ENCODE measurements around the gene QSOX2. TPM values are rescaled to one million over a fixed set of nuclear protein-coding genes. Genes with fewer than 3 reads are reported as not detected.

The QSOX2 gene
- total RNA-seq, 1 donor from 2014 or later, result 27.9 TPM

DNA sequence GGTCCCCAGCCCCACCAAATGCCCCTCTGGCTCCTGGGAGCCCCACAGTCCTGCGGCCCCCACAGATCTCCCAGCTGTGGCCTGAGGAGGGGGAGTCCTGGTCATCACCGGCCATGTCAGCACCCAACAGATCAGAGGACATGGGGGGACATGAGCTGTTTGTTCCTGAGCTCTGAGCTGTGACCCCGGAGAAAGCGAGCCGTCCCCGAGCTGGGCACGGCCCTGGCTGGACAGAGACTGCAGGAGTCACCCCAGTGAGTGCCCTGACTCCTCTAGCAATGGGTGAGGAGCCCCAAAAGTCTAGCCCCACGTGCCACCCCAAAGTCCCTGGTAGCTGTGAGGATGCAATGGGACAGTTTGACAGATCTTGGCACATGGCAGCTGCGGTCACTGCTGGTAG is 32.6 kb upstream of the QSOX2 start:
- Mint-ChIP-seq H3K27me3 (ENCODE audit: insufficient read depth) (no peaks in the 10 kb centered on the region), H3K4me3 (no peak overlapping the region), H3K36me3 (ENCODE audit: low read depth) (no peaks in the 10 kb centered on the region), H3K27ac (no peak overlapping the region), H3K9me3 (no peaks in the 10 kb centered on the region), H3K4me1 (ENCODE audit: low read depth) (no peaks in the 10 kb centered on the region)
- DNase-seq (ENCODE audit: low spot score), result no peak
- intact Hi-C loops (cut with micrococcal nuclease), result no loop called here

DNA sequence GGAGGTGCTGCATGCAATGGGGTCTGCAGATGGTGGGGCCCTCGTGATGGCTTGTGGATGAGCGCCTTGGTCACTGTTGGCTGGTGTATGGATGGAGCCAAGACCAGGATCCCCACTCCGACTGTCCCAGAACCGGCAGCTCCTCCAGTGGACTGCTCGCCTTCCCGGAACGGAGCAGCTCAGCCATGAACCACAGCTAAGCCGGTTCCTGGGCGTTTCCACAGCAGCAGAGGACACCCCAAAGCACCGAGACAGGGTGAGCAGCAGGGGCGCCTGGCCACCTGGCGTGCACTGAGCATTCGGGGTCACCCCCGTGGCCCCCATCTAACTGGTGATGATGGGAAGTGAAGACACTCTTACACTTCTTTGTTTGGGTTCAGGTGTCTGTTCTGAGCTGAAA is 32.1 kb upstream of the QSOX2 start:
- no peak for DNase-seq (ENCODE audit: low spot score)
- Mint-ChIP-seq H3K4me1 (ENCODE audit: low read depth) (no peaks in the 10 kb centered on the region), H3K9me3 (no peaks in the 10 kb centered on the region), H3K27me3 (ENCODE audit: insufficient read depth) (no peaks in the 10 kb centered on the region), H3K4me3 (no peak overlapping the region), H3K36me3 (ENCODE audit: low read depth) (no peaks in the 10 kb centered on the region), H3K27ac (no peak overlapping the region)
- intact Hi-C loops (cut with micrococcal nuclease), result no loop called here

DNA sequence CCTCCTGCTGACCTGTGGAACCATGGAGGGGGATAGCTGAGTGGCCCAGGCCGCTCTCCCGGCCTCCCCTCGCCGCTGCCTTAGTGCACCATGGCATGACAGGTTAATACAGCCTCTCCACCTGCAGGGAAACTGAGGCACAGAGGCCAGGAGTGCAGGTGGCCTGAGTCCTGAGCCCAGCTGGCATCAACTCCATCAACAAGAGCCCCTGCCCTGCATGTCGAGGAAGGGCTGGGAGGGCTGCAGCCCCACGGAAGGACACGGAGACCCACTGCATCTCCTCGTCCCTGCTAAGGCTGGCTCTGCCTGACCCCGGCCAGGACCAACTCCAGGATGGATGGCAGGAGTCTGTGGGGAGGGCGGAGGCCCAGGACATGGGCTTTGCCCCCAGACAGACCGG is 31.1 kb upstream of the QSOX2 start:
- H3K27me3 Mint-ChIP-seq (ENCODE audit: insufficient read depth), result peaks cover 2% of the 10 kb centered on the region
- no peak overlapping the region for H3K27ac Mint-ChIP-seq
- no peak overlapping the region for H3K4me3 Mint-ChIP-seq
- H3K36me3 Mint-ChIP-seq (ENCODE audit: low read depth), result no peaks in the 10 kb centered on the region
- no peaks in the 10 kb centered on the region for H3K4me1 Mint-ChIP-seq (ENCODE audit: low read depth)
- DNase-seq (ENCODE audit: low spot score), result no peak
- no peaks in the 10 kb centered on the region for H3K9me3 Mint-ChIP-seq
- intact Hi-C loops (cut with micrococcal nuclease), result no loop called here

DNA sequence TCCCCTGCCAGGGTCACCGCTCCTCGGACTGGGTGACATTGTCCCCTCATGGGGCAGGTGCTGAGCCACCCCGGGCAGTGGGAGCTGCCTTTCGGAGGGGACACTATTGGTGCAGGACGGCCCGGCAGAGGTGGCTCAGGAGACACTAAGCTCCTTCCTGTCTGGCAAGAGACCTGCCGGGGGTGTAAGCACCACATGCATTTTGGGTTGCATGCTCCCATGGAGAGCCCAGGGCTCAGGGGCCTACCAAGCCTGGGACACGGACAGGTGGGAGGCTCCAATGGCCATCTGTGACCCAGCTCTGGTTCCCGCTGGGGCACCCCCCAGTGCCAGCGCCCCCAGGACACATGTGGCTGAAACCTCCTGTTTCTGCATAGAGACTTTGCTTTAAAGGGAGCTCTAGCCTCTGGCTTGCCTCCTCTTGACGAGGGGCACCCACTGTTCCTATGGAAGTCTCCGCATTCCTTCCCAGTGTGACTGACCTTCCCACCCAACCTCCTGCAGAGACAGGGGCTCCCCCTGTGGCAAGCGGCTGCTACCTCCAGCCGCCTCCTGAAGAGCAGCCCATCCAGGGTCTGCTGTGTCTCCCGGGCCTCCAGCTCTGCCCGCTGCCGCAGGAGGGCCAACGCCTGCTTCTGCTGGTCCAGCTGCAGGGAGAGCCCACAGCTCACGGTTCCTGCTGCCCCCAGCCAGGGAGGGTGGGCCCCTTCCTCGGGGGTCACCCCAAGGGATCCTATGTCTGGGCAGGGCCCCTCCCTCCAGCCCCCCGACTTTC is 30.2 kb upstream of the QSOX2 start:
- intact Hi-C loops (cut with micrococcal nuclease), result no loop called here
- Mint-ChIP-seq H3K4me1 (ENCODE audit: low read depth) (no peaks in the 10 kb centered on the region), H3K27me3 (ENCODE audit: insufficient read depth) (peaks cover 4% of the 10 kb centered on the region), H3K27ac (no peak overlapping the region), H3K4me3 (no peak overlapping the region), H3K36me3 (ENCODE audit: low read depth) (no peaks in the 10 kb centered on the region), H3K9me3 (no peaks in the 10 kb centered on the region)
- DNase-seq (ENCODE audit: low spot score), result no peak

DNA sequence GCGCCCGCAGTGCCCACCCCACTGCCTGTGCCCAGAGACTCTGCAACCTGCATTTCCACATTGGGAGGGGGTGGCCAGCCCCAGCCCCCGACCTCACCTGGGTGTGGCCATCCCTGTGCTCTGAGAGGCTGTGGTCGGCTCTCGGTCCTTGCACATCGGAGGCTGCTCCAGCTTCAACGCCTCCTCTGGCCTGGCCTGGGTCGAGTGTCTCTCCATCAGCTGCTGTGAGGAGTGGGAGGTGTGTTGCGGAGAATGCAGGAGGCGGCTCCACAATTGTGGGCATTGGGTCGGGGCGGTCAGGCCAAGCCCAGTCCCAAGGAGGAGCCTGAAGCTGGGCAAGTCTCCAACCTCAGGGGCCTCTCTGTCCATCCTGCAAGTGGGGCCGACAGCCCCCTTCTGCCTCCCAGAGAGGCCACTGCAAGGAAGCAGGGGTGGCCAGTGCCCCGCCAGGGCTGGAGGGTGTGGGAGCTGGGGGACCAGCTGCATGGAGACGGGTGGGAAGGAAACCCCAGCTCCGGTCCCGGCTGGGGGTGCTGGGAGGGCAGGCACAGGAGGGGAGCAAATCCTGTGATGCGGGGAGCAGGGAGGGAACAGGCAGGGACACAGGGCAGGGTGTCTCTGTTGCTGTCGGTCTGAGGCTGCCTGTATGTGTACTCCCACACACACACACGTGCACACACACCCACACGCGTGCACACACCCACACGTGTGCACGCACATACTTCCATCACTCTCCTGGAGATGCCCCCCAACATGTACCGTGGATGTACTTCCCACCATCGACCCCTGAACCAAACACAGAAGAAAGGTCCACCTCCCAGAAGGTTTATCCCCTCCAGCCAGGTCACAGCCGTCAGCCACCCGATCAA is 29.4 kb upstream of the QSOX2 start:
- no peaks in the 10 kb centered on the region for H3K36me3 Mint-ChIP-seq (ENCODE audit: low read depth)
- no peak overlapping the region for H3K4me3 Mint-ChIP-seq
- intact Hi-C loops (cut with micrococcal nuclease), result no loop called here
- no peak for DNase-seq (ENCODE audit: low spot score)
- peaks cover 4% of the 10 kb centered on the region for H3K27me3 Mint-ChIP-seq (ENCODE audit: insufficient read depth)
- no peaks in the 10 kb centered on the region for H3K4me1 Mint-ChIP-seq (ENCODE audit: low read depth)
- H3K27ac Mint-ChIP-seq, result no peak overlapping the region
- no peaks in the 10 kb centered on the region for H3K9me3 Mint-ChIP-seq

DNA sequence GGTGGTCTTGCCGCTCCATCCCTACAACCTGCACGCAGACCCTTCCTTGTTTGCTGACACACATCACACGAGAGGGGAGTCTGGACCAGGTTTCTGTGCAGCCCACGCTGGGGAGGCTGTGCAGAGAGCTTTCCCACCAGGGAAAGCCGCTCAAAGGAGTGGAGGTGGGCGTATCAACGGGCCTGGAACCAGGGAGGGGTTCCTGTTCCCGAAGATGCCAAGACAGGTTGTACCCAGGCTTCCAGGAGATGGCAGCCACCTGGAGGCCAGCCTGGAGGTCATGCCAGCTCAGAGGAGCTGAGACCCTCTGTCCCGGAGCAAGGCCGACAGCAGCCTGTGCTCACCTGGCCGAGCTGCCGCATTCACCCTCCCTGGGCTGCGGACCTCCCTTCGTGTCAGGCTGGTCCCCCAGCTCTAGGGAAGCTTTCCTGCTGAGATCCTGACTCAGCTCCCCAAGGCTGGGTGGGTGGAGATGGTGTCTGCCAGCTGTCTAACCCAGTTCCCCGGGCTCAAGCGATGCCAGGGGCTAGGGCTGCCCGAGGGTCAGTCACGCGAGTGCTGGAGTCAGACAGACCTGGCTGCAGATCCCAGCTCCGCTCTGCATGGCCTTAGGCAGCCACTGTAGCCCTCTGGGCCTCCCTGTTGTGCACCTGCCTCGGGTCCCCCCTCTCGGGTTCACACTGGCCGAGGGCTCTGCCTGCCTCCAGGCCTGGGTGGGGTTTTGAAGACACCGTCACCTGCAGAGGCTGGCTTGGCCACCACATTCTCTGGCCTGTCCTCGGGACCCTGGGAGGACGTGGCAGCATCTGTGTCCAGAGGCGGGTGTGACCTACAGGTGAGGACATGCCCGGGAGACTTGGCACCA is 28.5 kb upstream of the QSOX2 start:
- Mint-ChIP-seq H3K9me3 (no peaks in the 10 kb centered on the region), H3K4me1 (ENCODE audit: low read depth) (no peaks in the 10 kb centered on the region), H3K4me3 (no peak overlapping the region), H3K27me3 (ENCODE audit: insufficient read depth) (peaks cover 4% of the 10 kb centered on the region), H3K27ac (no peak overlapping the region), H3K36me3 (ENCODE audit: low read depth) (no peaks in the 10 kb centered on the region)
- intact Hi-C loops (cut with micrococcal nuclease), result no loop called here
- DNase-seq (ENCODE audit: low spot score), result no peak

DNA sequence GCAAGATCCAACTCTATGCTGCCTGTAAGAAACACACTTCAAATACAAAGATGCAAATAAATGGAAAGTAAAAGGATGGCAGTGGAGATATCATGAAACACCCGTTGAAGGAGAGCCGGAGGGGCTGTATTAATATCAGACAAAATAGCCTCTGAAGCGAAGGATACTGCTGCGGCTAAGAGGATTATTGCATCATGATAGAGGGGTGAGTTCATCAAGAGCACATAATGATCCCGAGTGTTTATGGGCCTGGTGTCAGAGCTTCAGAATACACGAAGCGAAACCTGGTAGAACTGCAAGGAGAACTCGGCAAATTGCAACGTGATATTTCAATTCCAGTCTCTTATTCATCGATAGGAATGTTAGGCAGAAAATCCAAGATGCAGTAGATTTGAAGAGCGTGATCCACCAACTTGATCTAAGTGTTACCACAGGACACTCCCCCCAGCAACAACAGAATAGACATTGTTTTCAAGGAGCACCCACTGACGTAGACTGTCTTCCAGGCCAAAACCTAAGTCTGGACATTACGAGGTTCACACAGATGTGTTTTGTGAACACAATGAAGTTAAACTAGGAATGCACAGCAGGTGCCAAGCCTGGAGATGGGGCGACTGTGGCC is 27.7 kb upstream of the QSOX2 start:
- DNase-seq (ENCODE audit: low spot score), result no peak
- H3K36me3 Mint-ChIP-seq (ENCODE audit: low read depth), result no peaks in the 10 kb centered on the region
- intact Hi-C loops (cut with micrococcal nuclease), result no loop called here
- H3K27me3 Mint-ChIP-seq (ENCODE audit: insufficient read depth), result peaks cover 7% of the 10 kb centered on the region
- no peak overlapping the region for H3K27ac Mint-ChIP-seq
- no peak overlapping the region for H3K4me3 Mint-ChIP-seq
- H3K9me3 Mint-ChIP-seq, result no peaks in the 10 kb centered on the region
- H3K4me1 Mint-ChIP-seq (ENCODE audit: low read depth), result no peaks in the 10 kb centered on the region

DNA sequence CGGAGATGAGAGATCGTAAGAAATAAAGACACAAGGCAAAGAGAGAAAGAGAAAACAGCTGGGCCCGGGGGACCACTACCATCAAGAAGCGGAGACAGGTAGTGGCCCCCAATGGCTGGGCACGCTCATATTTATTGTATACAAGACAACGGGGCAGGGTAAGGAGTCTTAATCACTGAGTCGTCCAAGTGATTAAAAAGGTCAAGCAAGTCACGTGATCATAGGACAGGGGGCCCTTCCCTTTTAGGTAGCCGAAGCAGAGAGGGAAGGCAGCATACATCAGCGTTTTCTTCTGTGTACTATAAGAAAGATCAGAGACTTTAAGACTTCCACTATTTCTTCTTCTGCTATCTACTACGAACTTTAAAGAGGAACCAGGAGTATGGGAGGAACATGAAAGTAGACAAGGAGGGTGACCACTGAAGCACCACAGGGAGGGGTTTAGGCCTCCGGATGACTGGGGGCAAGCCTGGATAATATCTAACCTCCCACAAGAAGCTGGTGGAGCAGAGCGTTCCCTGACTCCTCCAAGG is 24.6 kb upstream of the QSOX2 start:
- no peak for DNase-seq (ENCODE audit: low spot score)
- peaks cover 6% of the 10 kb centered on the region for H3K4me1 Mint-ChIP-seq (ENCODE audit: low read depth)
- H3K27ac Mint-ChIP-seq, result no peak overlapping the region
- H3K9me3 Mint-ChIP-seq, result no peaks in the 10 kb centered on the region
- no peak overlapping the region for H3K4me3 Mint-ChIP-seq
- peaks cover 7% of the 10 kb centered on the region for H3K27me3 Mint-ChIP-seq (ENCODE audit: insufficient read depth)
- intact Hi-C loops (cut with micrococcal nuclease), result no loop called here
- no peaks in the 10 kb centered on the region for H3K36me3 Mint-ChIP-seq (ENCODE audit: low read depth)

DNA sequence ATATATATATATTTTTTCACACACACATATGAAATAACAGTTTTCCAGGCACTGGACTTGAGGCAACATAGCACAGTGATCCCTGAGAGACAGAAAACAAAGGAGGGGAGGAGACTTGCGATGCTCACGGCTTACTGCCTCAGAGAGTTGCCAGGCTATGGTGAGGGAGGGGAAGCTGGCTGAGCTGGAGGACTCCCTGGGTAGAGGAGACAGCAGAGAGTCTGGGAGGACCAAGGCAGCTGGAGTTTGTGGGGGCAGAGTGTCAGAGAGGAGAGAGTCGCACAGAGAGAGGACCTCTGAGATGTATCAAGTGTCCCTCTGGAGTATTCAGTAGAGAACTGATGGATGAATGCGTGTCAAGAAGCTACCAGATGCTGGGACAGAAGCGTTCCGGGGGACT is 23.1 kb upstream of the QSOX2 start:
- no peaks in the 10 kb centered on the region for H3K36me3 Mint-ChIP-seq (ENCODE audit: low read depth)
- H3K9me3 Mint-ChIP-seq, result no peaks in the 10 kb centered on the region
- peaks cover 6% of the 10 kb centered on the region for H3K4me1 Mint-ChIP-seq (ENCODE audit: low read depth)
- H3K27ac Mint-ChIP-seq, result no peak overlapping the region
- no peak overlapping the region for H3K4me3 Mint-ChIP-seq
- intact Hi-C loops (cut with micrococcal nuclease), result loop anchor here (5.0 kb wide), 2 partner anchors 96 to 361 kb away; partner anchors contain the start of gene CAMSAP1
- DNase-seq (ENCODE audit: low spot score), result no peak
- H3K27me3 Mint-ChIP-seq (ENCODE audit: insufficient read depth), result peaks cover 7% of the 10 kb centered on the region

DNA sequence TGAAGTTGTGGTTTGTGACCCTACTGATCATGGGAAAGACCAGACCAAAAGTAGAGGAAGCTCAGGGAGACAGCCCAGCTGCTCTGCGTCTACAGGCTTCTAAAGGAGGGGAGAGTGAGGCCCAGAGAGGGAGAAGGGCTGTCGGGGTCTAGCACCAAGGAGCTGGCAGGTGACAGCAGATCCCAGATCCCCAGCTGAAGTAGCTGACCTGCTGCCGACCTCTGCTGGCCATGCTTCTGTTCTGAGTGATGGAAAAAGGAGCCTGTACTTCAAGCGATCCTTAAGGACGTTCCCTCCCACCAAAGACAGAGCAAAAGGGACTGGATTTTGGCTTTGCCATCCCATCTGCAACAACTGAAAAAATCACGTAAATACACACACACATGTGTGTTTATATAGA is 22.7 kb upstream of the QSOX2 start:
- peak overlapping the region; percentile 72 for H3K4me3 Mint-ChIP-seq
- intact Hi-C loops (cut with micrococcal nuclease), result loop anchor here (5.0 kb wide), 2 partner anchors 96 to 361 kb away; partner anchors contain the start of gene CAMSAP1

DNA sequence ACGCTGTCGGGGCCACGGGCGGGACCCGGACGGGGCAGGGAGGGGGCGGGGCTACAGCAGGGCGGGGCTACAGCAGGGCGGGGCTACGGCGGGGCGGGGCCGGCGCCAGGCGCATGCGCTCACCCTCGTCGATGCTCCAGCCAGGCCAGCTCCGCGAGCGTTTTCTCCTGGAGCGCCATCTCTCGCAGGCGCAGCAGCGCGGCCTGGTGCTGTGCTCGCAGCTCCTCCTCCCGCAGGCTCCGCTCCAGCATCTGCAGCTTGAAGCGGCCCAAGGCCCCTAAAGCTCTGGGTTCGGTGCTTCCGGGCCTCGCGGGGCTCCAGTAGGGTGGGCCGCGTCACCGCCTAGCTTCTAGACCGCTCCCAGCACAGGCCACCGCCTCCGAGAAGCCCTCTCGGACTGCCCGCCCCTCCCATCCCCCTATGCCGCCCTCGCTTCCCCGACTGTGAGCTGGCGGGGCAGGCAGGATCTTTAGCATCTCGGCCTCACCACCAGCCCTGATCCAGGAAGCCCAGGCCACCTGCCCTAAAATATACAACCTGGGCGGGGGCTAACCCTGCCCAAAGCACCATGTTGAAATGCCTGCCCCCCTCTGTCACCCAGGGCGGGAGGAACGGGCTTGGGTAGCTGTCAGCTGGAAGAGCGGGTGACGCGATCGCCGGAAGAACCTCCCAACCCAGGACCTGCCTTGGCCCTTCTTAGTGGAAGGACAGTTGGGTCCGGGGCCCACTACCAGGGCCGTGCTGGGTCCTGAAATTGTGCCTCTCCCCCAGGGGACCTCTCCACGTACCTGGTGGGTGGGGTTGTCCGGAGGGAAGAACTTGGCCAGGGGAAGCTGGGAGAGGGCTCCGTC is 21.9 kb upstream of the QSOX2 start:
- Mint-ChIP-seq H3K36me3 (ENCODE audit: low read depth) (no peaks in the 10 kb centered on the region), H3K27me3 (ENCODE audit: insufficient read depth) (peaks cover 7% of the 10 kb centered on the region), H3K9me3 (no peaks in the 10 kb centered on the region), H3K27ac (peak overlapping the region; percentile 70), H3K4me3 (peak overlapping the region; percentile 83), H3K4me1 (ENCODE audit: low read depth) (peaks cover 6% of the 10 kb centered on the region)
- intact Hi-C loops (cut with micrococcal nuclease), result loop anchor here (1.0 to 5.0 kb wide), 4 partner anchors 22 to 360 kb away; partner anchors contain the start of genes CAMSAP1, DNLZ and QSOX2
- peak; percentile 81 for DNase-seq (ENCODE audit: low spot score)

More for the DNA sequence above, 22.7 kb upstream of the QSOX2 start:
- no peaks in the 10 kb centered on the region for H3K9me3 Mint-ChIP-seq
- H3K27ac Mint-ChIP-seq, result no peak overlapping the region
- peaks cover 6% of the 10 kb centered on the region for H3K4me1 Mint-ChIP-seq (ENCODE audit: low read depth)
- H3K36me3 Mint-ChIP-seq (ENCODE audit: low read depth), result no peaks in the 10 kb centered on the region
- H3K27me3 Mint-ChIP-seq (ENCODE audit: insufficient read depth), result peaks cover 7% of the 10 kb centered on the region
- DNase-seq (ENCODE audit: low spot score), result no peak
